ENCODE results near the gene TBXAS1.

TBXAS1 gene

GRCh38 chr7:140056431-140057142 is 227.5 kb downstream of the TBXAS1 start:
- DNase-seq: no peak

DNA sequence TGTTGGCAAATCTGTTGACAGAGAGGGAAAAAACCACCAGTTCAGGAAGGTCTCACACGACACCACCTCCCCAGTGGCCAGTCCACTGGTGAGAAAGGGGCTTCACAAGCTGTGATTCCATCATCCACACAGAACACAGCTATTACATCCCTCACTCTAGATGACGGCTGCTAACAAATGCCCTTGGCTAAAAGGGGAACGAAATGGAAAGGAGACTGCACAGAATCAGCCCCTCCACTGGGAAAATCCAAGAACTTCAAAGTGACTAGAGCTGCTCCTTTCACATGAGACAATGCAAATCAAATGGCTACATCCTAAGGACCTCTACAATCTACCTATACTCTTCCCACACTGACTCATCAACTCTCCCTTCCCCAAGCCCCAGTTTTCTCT is 228.1 kb downstream of the TBXAS1 start:
- no peak for DNase-seq

DNA sequence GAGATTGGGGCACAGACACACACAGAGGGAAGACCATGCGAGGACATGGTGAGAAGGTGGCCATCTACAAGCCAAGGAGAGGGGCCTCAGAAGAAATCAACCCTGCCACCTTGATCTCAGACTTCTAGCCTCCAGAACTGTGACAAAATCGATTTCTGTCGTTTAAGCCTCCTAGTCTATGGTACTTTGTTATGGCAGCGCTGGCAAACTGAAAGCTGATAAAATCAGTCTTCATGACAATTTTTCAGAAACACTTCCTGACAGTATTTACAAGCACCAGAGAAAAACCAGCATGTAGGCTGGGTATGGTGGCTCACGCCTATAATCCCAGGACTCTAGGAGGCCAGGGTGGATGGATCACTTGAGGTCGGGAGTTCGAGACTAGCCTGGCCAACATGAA is 229.5 kb downstream of the TBXAS1 start:
- no peak for DNase-seq

DNA sequence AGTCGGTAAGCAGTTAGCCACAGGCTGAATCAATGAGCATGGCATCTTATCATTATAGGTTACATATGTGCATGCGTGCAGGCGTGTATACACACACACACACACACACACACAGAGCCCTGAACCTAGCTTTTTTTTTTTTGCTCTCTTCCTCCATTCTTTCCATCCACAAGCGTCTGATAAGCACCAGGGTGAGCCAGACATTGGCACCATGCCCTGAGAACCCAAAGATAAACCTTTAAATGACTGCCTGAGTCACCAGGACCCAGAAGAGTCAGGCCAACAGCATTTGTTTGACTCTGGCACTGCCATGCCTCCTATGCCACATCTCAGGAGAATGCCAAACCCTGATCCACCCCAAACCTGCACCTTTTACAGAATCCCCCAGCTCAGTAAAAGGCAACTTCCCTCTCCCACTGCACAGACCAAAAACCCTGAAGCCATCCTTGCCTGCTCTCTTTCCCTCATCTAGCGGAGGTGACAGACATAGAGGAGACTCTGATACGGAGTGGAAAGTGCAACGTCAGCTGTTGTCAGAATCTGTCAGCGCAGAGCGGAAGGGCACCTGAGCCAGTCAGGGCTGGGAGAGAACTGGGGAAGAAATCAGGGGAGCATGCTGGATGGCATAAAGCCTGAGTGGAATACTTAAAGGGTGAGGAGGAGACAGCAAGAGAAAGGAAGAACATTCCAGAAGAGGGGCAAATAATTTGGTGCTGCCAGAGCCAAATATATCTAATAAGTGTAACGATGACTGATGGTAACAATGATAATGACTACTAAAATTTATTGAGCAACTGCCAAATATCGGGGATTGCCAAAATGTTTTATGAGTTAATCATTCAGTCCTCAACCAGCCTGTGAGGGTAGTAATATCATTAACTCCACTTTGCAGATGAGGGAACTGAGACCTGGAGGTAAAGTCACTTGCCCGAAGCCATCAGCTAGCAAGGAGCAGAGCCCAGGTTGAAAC is 230.5 kb downstream of the TBXAS1 start:
- no peak for DNase-seq

- no peak for DNase-seq
Observed at GRCh38 chr7:140060243-140060630, 231.2 kb downstream of the TBXAS1 start.

GRCh38 chr7:140060788-140061606 is 231.9 kb downstream of the TBXAS1 start:
- no peak for DNase-seq

DNA sequence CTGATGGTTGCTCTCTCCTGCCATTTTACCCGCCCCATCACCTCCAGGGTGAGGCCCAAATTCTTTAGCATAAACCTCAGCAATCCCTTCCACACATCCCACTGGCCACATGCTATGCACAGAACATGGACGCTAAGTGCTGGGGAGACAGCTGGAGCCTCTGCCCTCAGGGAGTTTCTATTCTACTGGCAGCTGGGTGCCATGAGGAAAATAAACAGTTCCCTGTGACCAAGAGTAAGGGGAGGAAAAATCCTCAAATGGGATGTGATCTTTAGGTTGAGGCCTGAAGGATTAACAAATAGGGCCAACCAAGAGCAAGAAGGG is 232.5 kb downstream of the TBXAS1 start:
- no peak for DNase-seq

- peak; percentile 70 for DNase-seq
Observed at GRCh38 chr7:140062118-140062527, 233.1 kb downstream of the TBXAS1 start.

GRCh38 chr7:140062528-140063299 is 233.7 kb downstream of the TBXAS1 start, which contains the start of gene PARP12:
Gene PARP12 (minus strand): TSS chr7:140062951. CDS start chr7:140062847, 104 bp downstream.
- peak; percentile 90 for DNase-seq

GRCh38 chr7:140067052-140067451 is 238.0 kb downstream of the TBXAS1 start:
- no peak for DNase-seq

DNA sequence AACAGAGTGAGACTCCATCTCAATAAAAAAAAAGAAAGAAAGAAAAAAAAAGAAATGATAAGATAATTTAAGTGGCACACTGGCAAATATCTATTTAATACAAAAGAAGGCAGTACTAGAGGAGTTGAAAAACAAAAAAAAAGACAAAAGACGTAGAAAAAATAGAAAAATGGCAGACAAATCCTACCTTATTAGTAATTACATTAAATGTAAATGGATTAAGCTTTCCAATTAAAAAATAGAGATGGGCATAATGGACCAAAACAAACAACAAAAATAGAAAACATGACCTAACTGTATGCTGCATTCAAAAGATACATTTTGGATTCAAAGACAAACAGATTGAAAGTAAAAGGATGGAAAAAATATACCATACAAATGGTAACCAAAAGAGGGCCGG is 239.0 kb downstream of the TBXAS1 start:
- DNase-seq: no peak

DNA sequence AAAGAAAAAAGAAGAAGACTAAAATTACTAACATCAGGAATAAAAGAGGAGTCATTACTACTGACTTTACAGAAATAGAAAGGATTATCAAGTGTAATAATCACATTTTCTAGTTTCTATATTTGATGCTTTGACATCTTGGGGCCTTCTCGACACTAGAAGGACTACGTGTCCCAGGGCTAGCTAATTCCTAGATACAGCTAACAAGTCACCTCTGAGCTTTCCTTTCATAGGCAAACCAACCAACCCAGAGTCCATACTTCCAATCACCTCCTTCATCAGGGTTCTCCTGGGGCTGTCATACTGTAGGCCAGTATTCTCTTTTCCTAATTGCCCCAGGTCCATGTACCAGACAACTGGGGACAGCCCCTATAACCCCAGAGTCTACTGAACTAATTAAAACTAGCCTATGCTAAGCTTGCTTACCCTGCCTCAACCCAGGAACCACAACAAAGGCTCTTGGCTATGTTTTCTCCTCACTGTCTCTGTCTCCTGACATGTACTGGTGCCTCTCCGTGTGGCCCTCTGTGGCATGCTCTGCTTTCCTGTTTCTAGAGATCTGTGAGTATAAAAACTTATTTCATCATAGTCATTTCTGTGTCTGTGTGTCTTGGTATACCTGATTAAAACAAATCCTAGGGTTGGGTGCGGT is 240.4 kb downstream of the TBXAS1 start:
- DNase-seq: no peak
